GM21390 (cell line): ENCODE data around the gene PTGR3.

Experiments used
- ATAC-seq: cut with Tn5 transposase; IDR thresholded peaks from one replicate; pipeline ENCODE4 v1.9.1; 2021; ENCODE audit not compliant: unreplicated experiment

PTGR3 gene

DNA sequence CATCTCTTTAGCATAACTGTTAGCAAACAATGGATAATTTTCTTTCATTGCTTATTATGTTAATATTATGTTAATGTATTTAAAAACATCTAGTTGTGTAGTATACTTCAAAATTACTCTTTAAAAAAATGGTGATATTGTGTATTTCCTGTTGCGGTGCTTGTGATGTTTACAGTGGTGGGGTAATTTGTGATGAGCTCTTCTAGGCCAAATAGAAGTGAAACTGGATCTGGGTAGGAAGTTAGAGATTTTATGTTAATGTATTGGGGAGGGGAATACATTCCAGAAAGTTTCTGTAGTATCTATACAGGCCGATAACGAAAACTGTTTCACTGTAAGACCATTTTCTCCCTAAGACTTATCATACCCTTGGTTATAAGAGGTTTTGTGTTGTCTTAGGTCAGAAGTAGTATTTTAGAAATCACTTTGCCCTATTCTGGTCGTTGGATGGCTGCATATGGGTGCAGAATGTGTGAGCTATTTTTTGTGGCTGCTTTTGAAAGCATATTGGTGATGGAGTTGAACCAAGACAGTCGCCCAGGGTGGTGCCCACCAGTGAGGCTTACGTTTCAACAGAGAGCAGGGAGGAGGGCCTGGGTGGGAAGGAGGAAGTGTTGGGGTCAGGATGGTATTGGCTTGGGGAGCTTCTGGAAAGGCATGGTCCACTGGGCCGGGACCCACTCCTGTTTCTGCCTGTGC, 7.4 kb upstream of the PTGR3 start:
- ATAC-seq, result no peak

GRCh38 chr18:75215663-75216062, 6.7 kb upstream of the PTGR3 start:
- no peak for ATAC-seq

GRCh38 chr18:75214766-75215510, 6.0 kb upstream of the PTGR3 start:
- no peak for ATAC-seq

DNA sequence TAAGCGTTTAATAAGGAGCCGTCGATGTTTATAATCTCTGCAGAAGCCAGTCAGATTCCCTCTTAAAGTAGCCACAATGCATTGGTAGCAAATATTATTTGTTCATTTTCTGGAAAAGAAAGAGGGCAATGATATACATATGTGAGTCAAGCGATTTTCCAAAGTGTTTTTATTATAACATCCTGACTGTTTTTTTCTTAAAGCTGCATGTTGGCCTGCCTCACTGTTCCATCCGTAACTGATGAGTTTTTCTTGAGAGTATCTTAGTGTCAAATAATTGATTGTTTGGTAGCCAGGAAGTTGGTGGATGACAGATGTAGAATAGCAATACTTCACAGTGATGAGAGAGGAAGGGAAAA, 5.4 kb upstream of the PTGR3 start:
- ATAC-seq, result no peak

DNA sequence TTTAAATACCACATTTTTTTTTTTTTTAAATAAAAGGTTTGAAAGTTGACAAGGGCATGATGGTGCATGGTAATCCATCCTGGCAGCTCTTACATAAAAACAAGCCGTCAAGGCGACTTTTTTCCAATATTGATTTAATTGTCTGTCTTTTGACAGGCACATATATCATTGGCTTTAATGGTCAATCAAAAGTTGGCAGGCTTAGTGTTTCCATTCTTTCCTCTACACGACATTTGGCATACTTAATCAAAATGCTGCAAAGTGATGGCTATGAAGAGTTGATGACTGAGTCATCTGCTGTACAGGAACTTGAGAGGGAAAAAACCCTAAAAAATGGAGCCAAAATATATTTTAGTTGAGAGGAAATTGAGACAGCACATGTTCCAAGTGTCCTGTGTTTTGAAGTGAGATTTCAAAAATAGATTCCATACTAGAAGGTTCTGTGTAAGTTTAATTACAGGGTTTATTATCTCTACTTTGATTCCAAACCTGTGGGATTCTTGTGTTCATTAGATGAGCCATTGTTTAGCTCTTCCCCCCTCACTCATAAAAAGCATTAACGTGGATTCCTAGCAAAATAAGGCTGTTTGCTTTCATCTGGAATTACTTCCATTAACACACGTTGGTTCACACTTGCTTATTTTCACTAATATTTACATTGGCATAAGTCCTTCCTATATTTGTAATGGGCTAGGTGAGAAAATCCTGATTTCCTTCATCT, 4.8 kb upstream of the PTGR3 start:
- no peak for ATAC-seq

DNA sequence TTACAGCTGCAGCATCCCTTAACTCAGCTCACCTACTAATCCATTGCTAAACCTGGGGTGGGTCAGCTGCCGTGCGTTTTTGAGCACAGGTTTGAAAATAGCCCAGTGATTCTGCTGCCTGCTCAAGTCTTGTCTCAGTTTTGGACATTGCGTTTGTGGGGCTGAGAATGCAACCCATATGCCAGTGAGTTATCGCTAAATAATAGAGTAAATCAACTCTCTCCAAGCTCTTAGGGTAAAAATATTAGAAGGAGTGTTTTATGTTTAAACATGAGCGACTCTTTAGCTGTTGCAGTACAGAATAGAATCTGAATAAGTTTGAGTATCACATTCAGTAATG, 3.8 kb upstream of the PTGR3 start:
- ATAC-seq, result no peak

DNA sequence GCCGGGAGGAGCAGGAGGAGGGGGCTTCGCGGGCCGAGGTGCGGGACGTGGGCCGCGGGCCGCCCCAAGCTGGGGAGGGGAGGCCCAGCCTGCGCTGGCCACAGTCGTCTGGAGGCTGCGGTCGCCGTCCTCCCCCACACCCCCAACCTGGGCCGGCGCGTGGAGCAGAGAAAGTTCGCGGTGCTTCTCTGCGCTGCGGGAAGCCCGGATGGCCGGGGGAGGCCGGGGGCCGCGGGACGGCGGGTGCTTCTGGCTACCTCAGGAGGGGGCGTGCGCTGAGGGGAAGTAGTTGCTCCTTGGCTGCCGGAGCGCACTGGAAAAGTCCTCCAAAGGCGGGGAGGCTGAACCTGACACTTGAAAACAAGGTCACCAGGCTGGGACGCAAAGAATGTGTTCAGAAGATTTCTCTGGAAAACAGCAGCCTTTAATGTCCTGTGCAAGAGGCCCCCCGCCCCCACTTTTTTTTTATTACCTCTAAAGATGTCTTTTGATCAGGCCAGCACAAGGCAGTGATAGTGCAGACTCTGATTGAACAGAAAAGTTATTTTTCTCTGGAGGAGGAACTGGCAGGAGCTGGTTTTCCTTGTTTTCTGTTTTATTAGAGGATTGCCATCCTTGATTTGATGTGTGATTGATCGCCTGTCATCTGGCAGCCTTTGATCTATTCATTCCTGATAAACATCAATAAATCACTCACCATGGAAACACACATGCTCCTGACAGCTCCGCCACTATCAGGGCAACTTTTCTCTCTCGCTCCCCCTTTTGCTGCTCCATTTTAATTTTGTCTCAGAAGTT, 3.2 kb upstream of the PTGR3 start:
- ATAC-seq, result no peak

- no peak for ATAC-seq
Measured at GRCh38 chr18:75211626-75211952, 2.6 kb upstream of the PTGR3 start.

GRCh38 chr18:75211002-75211621, 2.2 kb upstream of the PTGR3 start:
- ATAC-seq, result no peak

GRCh38 chr18:75210274-75211001, 1.5 kb upstream of the PTGR3 start, which contains the start of gene TSHZ1:
TSS of gene TSHZ1 (plus strand) at chr18:75210797. CDS start at chr18:75211877, 1,080 bp downstream.
- peak; percentile 32 for ATAC-seq

GRCh38 chr18:75209951-75210258, 966 bp upstream of the PTGR3 start:
- no peak for ATAC-seq

GRCh38 chr18:75208836-75209128, 157 bp downstream of the PTGR3 start:
- peak; percentile 12 for ATAC-seq

GRCh38 chr18:75208155-75208835, 644 bp downstream of the PTGR3 start:
- ATAC-seq, result peak; percentile 9

DNA sequence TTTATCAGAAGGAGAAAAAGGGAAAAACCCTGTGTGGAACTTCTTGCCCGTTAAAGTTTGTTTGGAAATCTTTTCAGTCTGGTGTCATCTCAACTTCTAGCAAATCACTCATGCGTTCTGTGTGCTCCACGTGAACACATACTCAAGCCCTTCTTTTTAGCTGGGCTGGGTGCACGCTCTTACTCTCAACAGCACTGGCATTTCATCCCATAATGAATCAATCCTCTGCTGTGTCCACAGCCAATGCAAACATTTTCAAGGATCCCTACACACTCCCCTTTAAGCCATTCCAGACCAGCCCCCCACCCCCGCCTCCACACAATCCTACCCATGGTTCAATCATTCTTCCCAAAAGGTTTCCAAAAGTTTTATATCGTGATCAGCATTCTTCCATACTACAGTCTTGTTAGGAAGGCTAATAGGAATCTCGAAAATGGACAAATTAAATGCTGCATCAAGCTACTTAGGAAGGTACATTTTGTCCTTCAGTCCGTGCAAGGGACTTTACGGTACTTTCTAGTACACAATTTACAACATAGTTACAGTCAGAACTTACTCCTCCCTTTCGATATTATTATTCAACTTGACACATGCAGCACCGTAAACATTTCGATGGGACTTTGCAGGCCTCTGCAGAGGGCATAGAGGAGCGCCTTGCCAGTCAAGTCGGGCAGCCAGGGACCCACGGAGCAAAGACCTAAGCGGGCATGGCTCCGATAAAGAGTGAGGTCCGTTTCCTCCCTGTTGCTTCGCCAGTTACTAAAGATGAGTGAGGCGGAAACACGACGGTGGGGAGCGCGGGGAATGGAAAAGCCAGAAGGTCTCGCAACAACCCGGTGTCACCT, 1.4 kb downstream of the PTGR3 start:
- ATAC-seq, result no peak

DNA sequence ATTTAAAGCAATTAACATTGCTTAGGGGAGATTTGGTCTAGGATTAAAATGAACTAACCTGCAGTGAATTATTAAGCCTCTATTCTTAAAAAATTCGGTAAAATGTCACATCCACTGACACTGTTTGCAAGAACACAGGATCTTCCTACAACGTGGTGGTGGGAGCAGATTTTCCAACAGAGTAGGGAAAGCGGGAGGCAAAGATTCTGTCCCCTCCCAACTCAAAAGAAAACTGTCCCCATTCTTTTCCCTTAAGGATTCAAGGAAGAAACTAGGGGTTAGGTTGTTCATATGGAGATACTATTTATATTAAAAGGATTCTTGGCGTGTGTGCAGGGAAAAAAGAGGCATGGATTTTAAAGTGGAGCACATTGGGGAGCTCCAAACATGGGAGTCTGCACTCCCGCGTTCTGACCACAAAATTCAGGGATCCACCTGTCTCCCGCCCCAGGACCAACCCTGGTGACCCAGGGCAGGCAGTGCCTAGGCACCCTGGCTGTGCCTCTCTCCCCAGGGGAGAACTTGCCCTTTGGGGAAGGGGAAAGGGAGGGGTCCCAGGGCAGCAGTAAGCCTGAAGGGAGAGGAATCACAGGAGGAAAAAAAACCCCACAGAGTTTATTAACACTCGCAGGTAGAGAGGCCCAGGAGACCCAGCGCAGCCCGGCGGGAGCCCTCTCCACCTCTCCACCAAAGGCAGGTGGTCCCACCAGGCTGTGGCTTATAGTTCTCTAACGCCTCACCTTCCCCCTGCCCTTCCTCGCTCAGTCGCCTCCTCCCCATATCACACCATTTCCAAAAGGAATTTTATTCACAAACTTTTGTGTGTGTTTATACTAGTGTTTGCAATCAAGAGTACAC, 2.3 kb downstream of the PTGR3 start:
- no peak for ATAC-seq

GRCh38 chr18:75205514-75206132, 3.3 kb downstream of the PTGR3 start:
- ATAC-seq, result no peak

- ATAC-seq, result no peak
Measured at GRCh38 chr18:75204732-75205513, 4.0 kb downstream of the PTGR3 start.
